ENCODE results near the gene PLXDC2.

GRCh38 chr10:19785366-19785765 is 30.9 kb upstream of the PLXDC2 start:
- TF ChIP-seq, protein P1, sequence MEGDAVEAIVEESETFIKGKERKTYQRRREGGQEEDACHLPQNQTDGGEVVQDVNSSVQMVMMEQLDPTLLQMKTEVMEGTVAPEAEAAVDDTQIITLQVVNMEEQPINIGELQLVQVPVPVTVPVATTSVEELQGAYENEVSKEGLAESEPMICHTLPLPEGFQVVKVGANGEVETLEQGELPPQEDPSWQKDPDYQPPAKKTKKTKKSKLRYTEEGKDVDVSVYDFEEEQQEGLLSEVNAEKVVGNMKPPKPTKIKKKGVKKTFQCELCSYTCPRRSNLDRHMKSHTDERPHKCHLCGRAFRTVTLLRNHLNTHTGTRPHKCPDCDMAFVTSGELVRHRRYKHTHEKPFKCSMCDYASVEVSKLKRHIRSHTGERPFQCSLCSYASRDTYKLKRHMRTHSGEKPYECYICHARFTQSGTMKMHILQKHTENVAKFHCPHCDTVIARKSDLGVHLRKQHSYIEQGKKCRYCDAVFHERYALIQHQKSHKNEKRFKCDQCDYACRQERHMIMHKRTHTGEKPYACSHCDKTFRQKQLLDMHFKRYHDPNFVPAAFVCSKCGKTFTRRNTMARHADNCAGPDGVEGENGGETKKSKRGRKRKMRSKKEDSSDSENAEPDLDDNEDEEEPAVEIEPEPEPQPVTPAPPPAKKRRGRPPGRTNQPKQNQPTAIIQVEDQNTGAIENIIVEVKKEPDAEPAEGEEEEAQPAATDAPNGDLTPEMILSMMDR (IDR thresholded peaks at IDR 0.05), result no peak
- no peak for TF ChIP-seq POLR2A (IDR thresholded peaks at IDR 0.05)
